SK-N-SH (cell line): Measurements from ENCODE around the gene WNK2.

Experiments
- CHD2 ChIP-seq: fragments of 150-350 bp; IDR thresholded peaks from 2 replicates; pipeline ENCODE4 v1.6.1; 2018; ENCODE audit warnings: low read length; ENCODE audit not compliant: partially characterized antibody
- CTCF ChIP-seq: fragments of 200-600 bp; sonication (generic); IDR thresholded peaks from 2 replicates; pipeline ENCODE4 v1.6.1; 2017; ENCODE audit warnings: antibody characterized with exemption, mild to moderate bottlenecking, moderate library complexity
- JUND ChIP-seq: IDR thresholded peaks from 2 replicates; pipeline ENCODE4 v1.4.0; 2012
- POLR2AphosphoS5 ChIP-seq: IDR thresholded peaks from 2 replicates; pipeline ENCODE4 v1.6.1; 2012; ENCODE audit warnings: low read depth, low read length
- TEAD4 ChIP-seq: IDR thresholded peaks from 2 replicates; pipeline ENCODE4 v1.4.0; 2012; ENCODE audit warnings: mild to moderate bottlenecking, borderline replicate concordance; ENCODE audit not compliant: insufficient read depth

DNA sequence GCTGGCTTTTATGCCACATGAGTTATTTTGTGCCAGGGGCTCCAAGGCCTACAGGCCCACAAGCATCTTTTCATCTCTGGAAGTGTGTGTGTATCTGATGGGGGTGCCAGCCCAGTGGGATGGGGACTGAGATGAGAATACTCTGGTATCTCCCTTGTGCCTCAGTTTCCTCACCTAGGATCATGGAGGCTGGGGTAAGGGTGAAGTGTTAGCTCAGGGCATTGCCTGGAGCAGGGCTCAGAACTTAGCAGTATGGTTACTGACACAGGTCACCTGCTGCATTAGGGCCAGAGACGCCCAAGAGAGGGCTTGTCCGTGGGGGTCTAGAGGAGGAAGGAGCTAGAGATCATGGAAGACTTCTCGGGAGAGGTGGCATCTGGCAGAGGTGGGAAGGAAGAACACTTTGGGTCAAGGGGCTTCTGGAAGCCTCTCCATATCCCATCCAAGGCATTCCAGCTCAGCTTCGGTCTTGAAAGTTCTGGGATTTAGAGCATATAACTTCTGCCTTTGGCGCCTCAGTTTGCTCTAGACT is 742 bp upstream of the WNK2 start:
- TF ChIP-seq POLR2AphosphoS5 (no peak), CHD2 (no peak), CTCF (no peak), TEAD4 (no peak), JUND (no peak)
